ENCODE results near the gene RREB1. TPM values are rescaled to one million over a fixed set of nuclear protein-coding genes. Genes with fewer than 3 reads are reported as not detected.

Gene RREB1
- total and polyA plus RNA-seq, 2 of the 4 experiments (the other 2 are of a cell fraction), result 8.4 to 14.5 TPM

GRCh38 chr6:7086488-7086887, 21.3 kb upstream of the RREB1 start:
- in situ Hi-C loops (cut with MboI; ENCODE audit: low sequenced_read_pairs), result no loop called here
- POLR2A ChIA-PET (ENCODE audit: unreplicated experiment), result no interaction called here

More at GRCh38 chr6:7086488-7086887, 21.3 kb upstream of the RREB1 start:
- TF ChIP-seq ELK1 (IDR thresholded peaks at IDR 0.05; ENCODE audit: borderline replicate concordance, low read depth, low read length), result no peak
- no peak for TF ChIP-seq BHLHE40 (IDR thresholded peaks at IDR 0.05; ENCODE audit: low read depth, low read length)
- no peak for TF ChIP-seq MXI1 (IDR thresholded peaks at IDR 0.05; ENCODE audit: borderline replicate concordance, low read depth, low read length)
- no peak for TF ChIP-seq CEBPB (IDR thresholded peaks at IDR 0.05; ENCODE audit: low read depth, low read length)
- TF ChIP-seq CHD1 (IDR thresholded peaks at IDR 0.05; ENCODE audit: low read depth, low read length), result no peak
- no peak for TF ChIP-seq NFE2L2 (IDR thresholded peaks at IDR 0.05; ENCODE audit: low read depth, low read length)
- no peak for TF ChIP-seq RCOR1 (IDR thresholded peaks at IDR 0.05; ENCODE audit: insufficient replicate concordance, low read length)
- no peak for TF ChIP-seq FOS (IDR thresholded peaks at IDR 0.05; ENCODE audit: low read depth, low read length)
- TF ChIP-seq POLR2A (IDR thresholded peaks at IDR 0.05; ENCODE audit: low read depth, low read length), result no peak
- TF ChIP-seq USF2 (IDR thresholded peaks at IDR 0.05; ENCODE audit: low read depth, low read length), result no peak
- Histone ChIP-seq H2BK15ac (ENCODE audit: low read depth, low read length) (no peak overlapping the region), H3K14ac (replicated peaks; ENCODE audit: low read depth, low read length) (no peak overlapping the region), H2BK120ac (ENCODE audit: low read depth, low read length) (no peak overlapping the region), H3K27me3 (ENCODE audit: control insufficient read depth, insufficient read depth, low read length) (no peaks in the 10 kb centered on the region), H3K56ac (ENCODE audit: extremely low read depth, insufficient read depth, low read length) (no peak overlapping the region), H4K20me1 (ENCODE audit: insufficient read depth, low read length) (no peaks in the 10 kb centered on the region), H3K9ac (ENCODE audit: low read depth, low read length) (no peak overlapping the region), H3K18ac (ENCODE audit: low read depth, low read length) (no peak overlapping the region; the same call in 1 of the 2 replicates), H3K27ac (ENCODE audit: insufficient read depth, low read length) (no peak overlapping the region), H2AK5ac (ENCODE audit: low read depth, low read length) (no peak overlapping the region), H3K4ac (ENCODE audit: low read depth, low read length) (no peak overlapping the region), H3K4me3 (ENCODE audit: insufficient read depth, low read depth, low read length) (no peak overlapping the region), H3K23ac (ENCODE audit: low read depth, low read length) (no peak overlapping the region), H3K36me3 (ENCODE audit: control insufficient read depth, insufficient read depth, low read length) (no peaks in the 10 kb centered on the region), H2AK9ac (replicated peaks; ENCODE audit: low read depth, low read length, poor library complexity) (no peak overlapping the region), H4K5ac (ENCODE audit: low read depth, low read length) (0 out of 2 replicates have a peak overlapping the region, but pooled peaks have one; percentile 55), H2AFZ (replicated peaks; ENCODE audit: low read length, poor library complexity) (peak overlapping the region; percentile 74), H2BK5ac (ENCODE audit: low read depth, low read length, poor library complexity, severe bottlenecking) (no peak overlapping the region), H4K91ac (ENCODE audit: insufficient read depth, low read depth, low read length) (no peak overlapping the region), H3K4me2 (ENCODE audit: low read depth, low read length) (peak overlapping the region; percentile 65), H3K9me3 (ENCODE audit: control insufficient read depth, insufficient read depth, low read length) (no peaks in the 10 kb centered on the region), H3K4me1 (ENCODE audit: control insufficient read depth, insufficient read depth, low read length) (no peaks in the 10 kb centered on the region), H4K8ac (ENCODE audit: low read depth in 2 of 2, low read length in 2 of 2) (peak overlapping the region in 1 of 2 experiments; percentile 9; a peak in 1 of 4 replicates), H3K79me1 (ENCODE audit: low read depth in 1 of 2, low read length in 2 of 2) (no peaks in the 10 kb centered on the region), H2BK20ac (ENCODE audit: low read depth, low read length) (no peak overlapping the region), H3K9me1 (ENCODE audit: insufficient read depth, low read length) (no peaks in the 10 kb centered on the region)
- peak; percentile 11; the same call in 1 of the 2 replicates for ATAC-seq (ENCODE audit: low read depth)
- no TSS peak for BruUV-seq (replicated peaks)
- 86% methylated on average over 4 of the region's 9 CpGs; no CpG with 5 or more reads in 1 of the 2 experiments for WGBS, 2 experiments (ENCODE audit: extremely low coverage in 2 of 2, insufficient read length in 1 of 2)
- DNase-seq, result peak; percentile 28
- intact Hi-C loops (cut with micrococcal nuclease) (no loop called here), dilution Hi-C loops (cut with HindIII; ENCODE audit: low sequenced_read_pairs, unreplicated experiment) (no loop called here)
- CTCF ChIA-PET, result interaction anchor here (0.6 to 0.9 kb wide), 4 partner anchors 8 to 1512 kb away, joined by 3 to 5 read pairs (median 4); no protein-coding TSS in a partner anchor
